Measurements from ENCODE around the gene MLLT6. TPM values are rescaled to one million over a fixed set of nuclear protein-coding genes. Genes with fewer than 3 reads are reported as not detected.

MLLT6 gene
- total and polyA plus RNA-seq, 9 donors: 52.3 to 278 (median 170) TPM

DNA sequence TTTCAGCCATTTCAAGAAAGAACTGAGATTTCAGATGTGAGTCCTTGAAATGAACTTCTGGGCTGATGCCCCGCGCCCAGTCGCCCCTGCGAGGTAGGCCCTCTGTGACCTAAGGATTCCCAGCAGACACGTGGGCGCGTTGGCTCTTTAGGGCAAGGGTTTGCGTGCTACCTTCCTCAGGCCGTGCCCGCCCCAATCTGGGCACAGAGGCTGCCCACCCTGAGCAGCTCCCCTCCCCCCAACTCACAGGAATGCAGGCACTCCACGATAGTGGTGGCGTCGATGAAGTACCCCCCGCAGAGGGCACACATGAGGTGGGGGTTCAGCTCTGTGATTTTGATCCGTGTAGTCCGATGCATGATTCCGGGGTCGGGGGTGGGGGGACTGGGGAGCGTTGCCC, 35.0 kb downstream of the MLLT6 start:
- WGBS, 3 donors: 84 to 89% (median 89%) methylated on average over 19 of the region's 19 CpGs
- TF ChIP-seq POLR2A (IDR thresholded peaks at IDR 0.05): no peak
- no peak for TF ChIP-seq EP300 (IDR thresholded peaks at IDR 0.05)
- TF ChIP-seq, protein P1, sequence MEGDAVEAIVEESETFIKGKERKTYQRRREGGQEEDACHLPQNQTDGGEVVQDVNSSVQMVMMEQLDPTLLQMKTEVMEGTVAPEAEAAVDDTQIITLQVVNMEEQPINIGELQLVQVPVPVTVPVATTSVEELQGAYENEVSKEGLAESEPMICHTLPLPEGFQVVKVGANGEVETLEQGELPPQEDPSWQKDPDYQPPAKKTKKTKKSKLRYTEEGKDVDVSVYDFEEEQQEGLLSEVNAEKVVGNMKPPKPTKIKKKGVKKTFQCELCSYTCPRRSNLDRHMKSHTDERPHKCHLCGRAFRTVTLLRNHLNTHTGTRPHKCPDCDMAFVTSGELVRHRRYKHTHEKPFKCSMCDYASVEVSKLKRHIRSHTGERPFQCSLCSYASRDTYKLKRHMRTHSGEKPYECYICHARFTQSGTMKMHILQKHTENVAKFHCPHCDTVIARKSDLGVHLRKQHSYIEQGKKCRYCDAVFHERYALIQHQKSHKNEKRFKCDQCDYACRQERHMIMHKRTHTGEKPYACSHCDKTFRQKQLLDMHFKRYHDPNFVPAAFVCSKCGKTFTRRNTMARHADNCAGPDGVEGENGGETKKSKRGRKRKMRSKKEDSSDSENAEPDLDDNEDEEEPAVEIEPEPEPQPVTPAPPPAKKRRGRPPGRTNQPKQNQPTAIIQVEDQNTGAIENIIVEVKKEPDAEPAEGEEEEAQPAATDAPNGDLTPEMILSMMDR (IDR thresholded peaks at IDR 0.05): no peak
- no peaks in the 10 kb centered on the region for H3K36me3 ChIP-seq

DNA sequence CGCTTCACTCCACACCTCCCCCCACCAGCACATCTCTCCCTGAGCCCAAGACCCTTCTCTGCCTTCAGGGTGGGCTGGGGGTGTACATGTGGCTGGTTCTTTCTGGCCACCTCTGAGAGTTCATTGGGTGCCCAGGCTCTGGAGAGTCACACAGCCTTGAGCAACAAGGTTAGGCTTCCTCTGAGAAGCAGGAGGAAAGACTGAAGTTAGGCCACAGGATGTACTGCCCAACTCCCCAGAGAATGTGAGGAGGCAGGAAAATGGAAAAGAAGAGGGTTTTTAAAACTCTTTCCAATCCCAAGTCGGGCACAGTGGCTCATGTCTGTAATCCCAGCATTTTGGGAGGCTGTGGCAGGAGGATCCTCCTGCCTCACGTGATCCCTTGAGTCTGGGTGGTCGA, 35.7 kb downstream of the MLLT6 start:
- Histone ChIP-seq H3K36me3 (no peaks in the 10 kb centered on the region), H3K4me1 (ENCODE audit: insufficient read depth) (peaks cover 13% of the 10 kb centered on the region), H3K9me3 (no peaks in the 10 kb centered on the region), H3K4me3 (no peak overlapping the region), H3K27me3 (no peaks in the 10 kb centered on the region), H3K27ac (no peak overlapping the region)
- 74 to 78% (median 75%) methylated on average over 4 of the region's 4 CpGs for WGBS, 3 donors
- TF ChIP-seq, protein P1 (IDR thresholded peaks at IDR 0.05): no peak
- TF ChIP-seq POLR2A (IDR thresholded peaks at IDR 0.05) (no peak), EP300 (IDR thresholded peaks at IDR 0.05) (no peak)
- DNase-seq: no peak
- intact Hi-C loops (cut with DNase I): no loop called here

More for the DNA sequence above, 35.0 kb downstream of the MLLT6 start:
- H3K27me3 ChIP-seq: no peaks in the 10 kb centered on the region
- DNase-seq: no peak
- peaks cover 14% of the 10 kb centered on the region for H3K4me1 ChIP-seq (ENCODE audit: insufficient read depth)
- no peak overlapping the region for H3K27ac ChIP-seq
- H3K4me3 ChIP-seq: no peak overlapping the region
- intact Hi-C loops (cut with DNase I): no loop called here
- H3K9me3 ChIP-seq: no peaks in the 10 kb centered on the region

DNA sequence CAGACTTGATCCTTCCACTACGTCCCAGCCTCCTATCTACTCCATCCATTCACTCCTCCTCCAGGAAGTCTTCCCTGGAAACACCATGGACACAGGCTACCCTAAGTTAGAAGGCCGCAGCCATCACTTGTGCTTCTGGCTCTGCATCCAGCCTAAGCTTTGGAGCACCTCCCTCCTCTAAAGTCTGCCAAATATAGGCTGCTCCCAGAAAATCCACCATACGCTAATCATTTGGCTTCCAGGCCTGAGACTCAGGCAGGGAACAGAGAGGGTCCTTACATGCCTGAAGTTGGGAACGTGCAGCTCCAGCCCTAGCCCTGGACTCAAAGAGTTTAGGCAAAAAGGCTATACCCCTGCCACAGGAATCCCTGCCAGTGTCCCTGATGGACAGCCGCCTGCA, 36.4 kb downstream of the MLLT6 start:
- Histone ChIP-seq H3K4me1 (ENCODE audit: insufficient read depth) (peaks cover 17% of the 10 kb centered on the region), H3K4me3 (no peak overlapping the region), H3K9me3 (no peaks in the 10 kb centered on the region), H3K27me3 (no peaks in the 10 kb centered on the region), H3K36me3 (no peaks in the 10 kb centered on the region), H3K27ac (peak overlapping the region in 1 of 2 donors; percentile 55)
- no peak for DNase-seq
- TF ChIP-seq EP300 (IDR thresholded peaks at IDR 0.05) (no peak), POLR2A (IDR thresholded peaks at IDR 0.05) (no peak)
- TF ChIP-seq, protein P1 (IDR thresholded peaks at IDR 0.05): no peak
- intact Hi-C loops (cut with DNase I): no loop called here
- 77 to 86% (median 82%) methylated on average over 5 of the region's 5 CpGs for WGBS, 3 donors

DNA sequence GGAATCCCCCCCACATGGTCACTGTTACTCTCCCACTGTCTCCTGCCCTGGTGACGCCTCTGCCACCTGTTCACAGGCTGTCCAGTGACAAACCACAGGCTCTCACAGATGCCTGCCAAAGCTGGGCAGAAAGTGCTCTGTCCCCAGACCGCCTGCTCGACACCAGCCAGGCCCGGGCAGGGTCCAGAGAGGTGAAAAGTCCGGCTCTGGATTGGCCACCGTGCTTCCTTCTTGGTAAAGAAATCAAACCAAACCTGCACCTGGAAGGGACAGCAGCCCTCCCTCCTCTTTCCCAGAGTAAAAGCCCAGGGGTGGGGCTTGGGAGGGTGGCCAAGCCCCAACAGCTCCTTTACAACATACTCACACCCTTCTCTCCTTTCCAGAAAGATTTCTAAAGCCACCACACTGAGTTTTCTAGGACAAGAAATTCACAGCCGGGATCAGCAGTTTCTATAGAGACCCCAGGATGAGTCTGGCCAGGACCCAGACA, 36.9 kb downstream of the MLLT6 start:
- intact Hi-C loops (cut with DNase I): no loop called here
- Histone ChIP-seq H3K36me3 (no peaks in the 10 kb centered on the region), H3K4me3 (no peak overlapping the region), H3K27ac (peak overlapping the region; percentile 44 to 55), H3K9me3 (no peaks in the 10 kb centered on the region), H3K4me1 (ENCODE audit: insufficient read depth) (peaks cover 20% of the 10 kb centered on the region), H3K27me3 (no peaks in the 10 kb centered on the region)
- WGBS, 3 donors: 31 to 47% (median 43%) methylated on average over 7 of the region's 7 CpGs
- DNase-seq: peak in 2 of 5 donors; percentile 61 to 69
- TF ChIP-seq, protein P1 (IDR thresholded peaks at IDR 0.05): no peak
- TF ChIP-seq POLR2A (IDR thresholded peaks at IDR 0.05) (no peak), EP300 (IDR thresholded peaks at IDR 0.05) (no peak)

All from ovary (tissue), 9 donors.